CD4-positive, alpha-beta T cell treated with Interleukin-17A for 4 hours (primary cell): ENCODE results near the gene EMSY.

Experiments used
- DNase-seq: peaks from one replicate; pipeline ENCODE4 v3.0.0-alpha.2; 2020; ENCODE audit warnings: mixed read lengths

EMSY gene

GRCh38 chr11:76597533-76598425 lies 153.0 kb downstream of the EMSY start:
- DNase-seq = no peak

GRCh38 chr11:76598426-76598839 lies 153.6 kb downstream of the EMSY start:
- DNase-seq = no peak

- no peak for DNase-seq
These were observed 154.5 kb downstream of the EMSY start for GRCh38 chr11:76599041-76600013.

- no peak for DNase-seq
These were observed 155.4 kb downstream of the EMSY start for GRCh38 chr11:76600124-76600655.

- DNase-seq = no peak
These were observed 156.5 kb downstream of the EMSY start for GRCh38 chr11:76601272-76601671.

- no peak for DNase-seq
These were observed 156.9 kb downstream of the EMSY start for GRCh38 chr11:76601724-76602123.

- DNase-seq = no peak
These were observed 157.6 kb downstream of the EMSY start for GRCh38 chr11:76602431-76602861.
